ENCODE measurements around the gene CD24.

- TF ChIP-seq POLR2A (IDR thresholded peaks at IDR 0.05) (no peak), CTCF (IDR thresholded peaks at IDR 0.05 in 4 of 5, conservative IDR thresholded peaks at IDR 0.05 in 1 of 5) (no peak)
Measured at GRCh38 chr6:106974336-106974998, at the start of gene CD24.
